HepG2 (cell line): Measurements from ENCODE around the gene SLC19A1. TPM values are rescaled to one million over a fixed set of nuclear protein-coding genes. Genes with fewer than 3 reads are reported as not detected.

Source experiments
- ATAC-seq: fragments of 200-7000 bp; cut with Tn5 transposase; 3 replicates; pipeline ENCODE4 v1.9.1; 2020; ENCODE audit warnings: mild to moderate bottlenecking, moderate library complexity
- BruUV-seq: library from RNA; stranded (reverse); fragments of 400-500 nt; replicated peaks from 2 replicates; lab custom pipeline; 2021; lab: Mats Ljungman, UMichigan
- CTCF ChIA-PET: fragments of 300-600 bp; formaldehyde crosslinking; extraction: SDS; loops from one replicate; lab custom pipeline; 2021; ENCODE audit warnings: low total read pairs, inconsistent platforms, low intra/inter-chr PET ratio; lab: Yijun Ruan, JAX
- POLR2A ChIA-PET: fragments of 350-600 bp; sonication (Branson Sonifier 250); formaldehyde crosslinking; loops from one replicate; lab custom pipeline; 2020; ENCODE audit warnings: antibody characterized with exemption, inconsistent platforms; lab: Yijun Ruan, JAX
- DNase-seq: peaks from one replicate; pipeline ENCODE4 v3.0.0-alpha.2; 2015; ENCODE audit warnings: low spot score
- FAIRE-seq: peaks from 3 replicates; lab custom pipeline; 2011; peaks lifted over from hg19 to GRCh38; lab: Jason Lieb, UNC
- H2AFZ ChIP-seq: one replicate; pipeline ENCODE4 v1.6.1; 2011; ENCODE audit warnings: low read length, inconsistent platforms
- H3K27ac ChIP-seq: fragments of 300-600 bp; 3 replicates; pipeline ENCODE4 v1.8.0; 2011; ENCODE audit warnings: mixed run types, mild to moderate bottlenecking, mixed read lengths, low read length, inconsistent platforms; ENCODE audit not compliant: insufficient read depth; ENCODE audit errors: extremely low read length
- H3K27me3 ChIP-seq, 2 experiments: fragments of 200-600 bp in 1 of 2; 2 replicates in 1 of 2; 3 replicates in 1 of 2; pipeline versions ENCODE4 v1.6.0 to v1.8.0; 2011; ENCODE audit warnings: low read length in 2 of 2, mild to moderate bottlenecking in 2 of 2, moderate library complexity in 2 of 2, inconsistent platforms in 1 of 2; ENCODE audit not compliant: insufficient read depth in 2 of 2, control insufficient read depth in 1 of 2
- H3K36me3 ChIP-seq, 2 experiments: fragments of 200-600 bp in 1 of 2; replicated peaks in 1 of 2; 2 replicates in 1 of 2; 3 replicates in 1 of 2; pipeline versions ENCODE4 v1.5.1 to v1.8.0; 2011; ENCODE audit warnings: low read length in 2 of 2, inconsistent platforms in 1 of 2; ENCODE audit not compliant: insufficient read depth in 2 of 2, control insufficient read depth in 1 of 2
- H3K4me1 ChIP-seq: 2 replicates; pipeline ENCODE4 v1.5.1; 2012; ENCODE audit warnings: low read length, inconsistent platforms; ENCODE audit not compliant: insufficient read depth
- H3K4me2 ChIP-seq: 2 replicates; pipeline ENCODE4 v1.6.0; 2011; ENCODE audit warnings: low read depth, low read length, inconsistent platforms
- H3K4me3 ChIP-seq, 3 experiments: fragments of 200-600 bp in 1 of 3; sonication (generic), shearing (Covaris generic) in 1 of 3; replicated peaks in 1 of 3; 2 replicates each; pipeline ENCODE4 v1.5.1; 2011 to 2016; ENCODE audit warnings: low read length in 3 of 3, inconsistent platforms in 2 of 3, low read depth in 2 of 3, mild to moderate bottlenecking in 2 of 3, control low read depth in 1 of 3, mixed read lengths in 1 of 3; ENCODE audit not compliant: insufficient read depth in 1 of 3
- H3K79me2 ChIP-seq: one replicate; pipeline ENCODE4 v1.6.1; 2011; ENCODE audit warnings: low read length, inconsistent platforms; ENCODE audit not compliant: insufficient read depth
- H3K9ac ChIP-seq: 2 replicates; pipeline ENCODE4 v1.6.0; 2011; ENCODE audit warnings: mild to moderate bottlenecking, low read depth, low read length, inconsistent platforms; ENCODE audit not compliant: insufficient read depth
- H3K9me3 ChIP-seq: 2 replicates; pipeline ENCODE4 v1.5.1; 2012; ENCODE audit warnings: mild to moderate bottlenecking, low read length
- H4K20me1 ChIP-seq: 2 replicates; pipeline ENCODE4 v1.6.0; 2011; ENCODE audit warnings: inconsistent platforms, mild to moderate bottlenecking, low read length, moderate library complexity; ENCODE audit not compliant: insufficient read depth
- DNMT3B ChIP-seq: conservative IDR thresholded peaks from 2 replicates; pipeline ENCODE4 v1.6.1; 2016; ENCODE audit warnings: missing biosample characterization, control low read depth
- FOSL2 ChIP-seq: sonication (generic); formaldehyde crosslinking; IDR thresholded peaks from 2 replicates; pipeline ENCODE4 v1.4.0; 2020; ENCODE audit warnings: missing genetic modification reagents
- FOXO1 ChIP-seq: sonication (generic); formaldehyde crosslinking; IDR thresholded peaks from 2 replicates; pipeline ENCODE4 v1.4.0; 2020; ENCODE audit warnings: missing genetic modification reagents
- GATAD1 ChIP-seq: IDR thresholded peaks from 2 replicates; pipeline ENCODE4 v1.6.1; 2016; ENCODE audit warnings: missing genetic modification reagents, missing compliant biosample characterization
- JUNB ChIP-seq: sonication (generic); formaldehyde crosslinking; IDR thresholded peaks from 2 replicates; pipeline ENCODE4 v1.8.0; 2022; ENCODE audit warnings: missing genetic modification reagents, mild to moderate bottlenecking, borderline replicate concordance
- LCORL ChIP-seq, 2 experiments: fragments of 450-650 bp in 1 of 2; sonication (generic) in 1 of 2; formaldehyde crosslinking in 1 of 2; IDR thresholded peaks; 2 replicates each; pipeline versions ENCODE4 v1.5.0 to v1.6.1; 2017 to 2020; ENCODE audit warnings: antibody characterized with exemption in 1 of 2, missing genetic modification reagents in 1 of 2
- MAFG ChIP-seq: sonication (generic); formaldehyde crosslinking; IDR thresholded peaks from 2 replicates; pipeline ENCODE4 v1.5.1; 2020; ENCODE audit warnings: mild to moderate bottlenecking, missing genetic modification reagents
- NR2F2 ChIP-seq: IDR thresholded peaks from 2 replicates; pipeline ENCODE4 v1.6.1; 2012; ENCODE audit warnings: low read depth, inconsistent platforms, borderline replicate concordance
- RBM39 ChIP-seq: fragments of 200-400 bp; formaldehyde crosslinking; IDR thresholded peaks from one replicate; pipeline ENCODE4 v1.6.1; 2018; ENCODE audit warnings: antibody characterized with exemption, mild to moderate bottlenecking, low read depth, low read length; ENCODE audit not compliant: poor library complexity, severe bottlenecking
- TRIM24 ChIP-seq: sonication (generic); formaldehyde crosslinking; IDR thresholded peaks from 2 replicates; pipeline ENCODE4 v1.8.0; 2022; ENCODE audit warnings: mild to moderate bottlenecking, missing genetic modification reagents
- ZFP37 ChIP-seq: sonication (generic); formaldehyde crosslinking; IDR thresholded peaks from 2 replicates; pipeline ENCODE4 v1.4.0; 2020; ENCODE audit warnings: missing genetic modification reagents, borderline replicate concordance
- ZNF317 ChIP-seq: sonication (generic); formaldehyde crosslinking; IDR thresholded peaks from 2 replicates; pipeline ENCODE4 v1.5.0; 2020; ENCODE audit warnings: mild to moderate bottlenecking, missing genetic modification reagents
- ZNF549 ChIP-seq: sonication (generic); formaldehyde crosslinking; IDR thresholded peaks from 2 replicates; pipeline ENCODE4 v1.5.0; 2020; ENCODE audit warnings: missing genetic modification reagents
- WGBS: methylation state at CpG from one replicate; pipeline ENCODE4 v1.1.6; 2017; ENCODE audit warnings: low lambda C conversion rate; 5-methylcytosine and 5-hydroxymethylcytosine counted together
- in situ Hi-C: cut with HindIII; loops from 2 replicates; pipeline ENCODE4 v1.10.0; 2017; ENCODE audit warnings: low pct_unique_long_range_greater_than_20kb; ENCODE audit not compliant: extremely low pct_ligation_motif_present
- intact Hi-C: fragments of 100-400 bp; cut with micrococcal nuclease; formaldehyde crosslinking; loops from one replicate; pipeline ENCODE4 v1.10.0; 2022; ENCODE audit not compliant: unreplicated experiment
- polyA plus RNA-seq, 8 experiments: library from polyadenylated mRNA; depleted of rRNA in 3 of 8; stranded (reverse) in 7 of 8; unstranded in 1 of 8; fragments of >200 nt; fragmentation: Illumina TruSeq in 4 of 8; extraction: Trizol in 4 of 8; gene quantifications; 2 replicates each; pipeline versions ENCODE4 v1.2.1 to v1.2.3, GENCODE V29; 2011 to 2016; ENCODE audit warnings: low read depth in 4 of 8, missing spikeins in 1 of 8, mixed read lengths in 1 of 8; ENCODE audit not compliant: insufficient read depth in 1 of 8
- total RNA-seq, 5 experiments: library from RNA; depleted of rRNA; stranded (reverse); fragments of >200 nt; fragmentation: Illumina TruSeq; extraction: Trizol; gene quantifications; 2 replicates each; pipeline ENCODE4 v1.2.3, GENCODE V29; 2016; ENCODE audit warnings: low read depth in 1 of 5
- TF ChIP-seq, protein P1 (sequence below): IDR thresholded peaks from 2 replicates; pipeline ENCODE4 v1.6.1; 2012; ENCODE audit warnings: inconsistent platforms
- TF ChIP-seq, protein P2 (sequence below): sonication (generic); formaldehyde crosslinking; IDR thresholded peaks from 2 replicates; pipeline ENCODE4 v1.4.0; 2020; ENCODE audit warnings: missing genetic modification reagents

Gene SLC19A1
- total and polyA plus RNA-seq, 2 of the 13 experiments (the other 11 are each of a cell fraction or from before 2014, with no cell fraction given): 21.8 to 23.0 TPM

DNA sequence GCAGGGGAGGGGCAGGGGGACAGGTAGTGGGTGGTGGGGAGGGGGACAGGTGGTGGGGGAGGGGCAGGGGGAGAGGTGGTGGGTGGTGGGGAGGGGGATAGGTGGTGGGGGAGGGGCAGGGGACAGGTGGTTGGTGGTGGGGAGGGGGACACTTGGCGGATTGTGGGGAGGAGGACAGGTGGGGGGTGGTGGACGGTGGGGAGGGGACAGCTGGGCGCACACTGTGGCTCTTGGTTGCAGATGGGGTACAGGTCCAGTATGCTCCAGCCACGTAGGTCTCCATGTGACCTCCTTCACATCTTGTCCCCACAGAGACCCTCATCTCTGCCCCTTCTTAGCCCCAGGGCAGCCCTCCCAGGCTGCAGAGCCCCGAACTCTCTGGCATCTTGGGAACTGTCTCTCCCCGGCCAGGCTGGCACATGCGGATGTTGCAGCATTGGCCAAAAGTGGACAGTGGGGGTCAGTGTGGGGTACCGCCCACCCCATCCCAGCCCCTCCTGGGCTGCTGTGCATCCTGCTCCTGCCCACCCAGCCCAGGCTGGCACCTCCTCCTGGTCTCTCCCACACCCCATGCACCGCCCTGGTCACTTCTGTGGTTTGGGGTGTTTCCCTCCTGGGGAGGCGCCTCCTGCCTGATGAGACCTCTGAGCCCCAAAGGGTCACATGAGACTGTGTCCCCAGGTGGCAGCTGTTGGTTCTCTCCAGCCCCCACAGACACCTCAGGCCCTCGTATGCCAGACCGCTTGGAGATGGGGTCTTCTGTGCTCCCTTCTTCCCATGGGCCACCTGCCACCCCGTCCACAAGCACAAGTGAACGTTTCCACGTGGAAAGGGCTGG, 7.6 kb upstream of the SLC19A1 start:
- BruUV-seq: no TSS peak
- H3K27me3 ChIP-seq: peaks cover 8 to 53% of the 10 kb centered on the region in 2 experiments
- no peak for TF ChIP-seq ZNF549
- 57% methylated on average over 11 of the region's 15 CpGs for WGBS
- ChIA-PET CTCF (no interaction called here), POLR2A (no interaction called here)
- DNase-seq (no peak), ATAC-seq (no peak), FAIRE-seq (no peak)
- in situ Hi-C loops (no loop called here), intact Hi-C loops (no loop called here)
- no peaks in the 10 kb centered on the region for H3K36me3 ChIP-seq
- no peaks in the 10 kb centered on the region for H3K9me3 ChIP-seq
- H3K4me2 ChIP-seq: no peak overlapping the region; the same call in 1 of the 2 replicates
- H3K9ac ChIP-seq: no peak overlapping the region
- no peak overlapping the region for H3K27ac ChIP-seq
- H4K20me1 ChIP-seq: no peaks in the 10 kb centered on the region
- no peak overlapping the region for H2AFZ ChIP-seq
- H3K4me3 ChIP-seq: no peak overlapping the region
- peaks cover 49% of the 10 kb centered on the region for H3K4me1 ChIP-seq
- H3K79me2 ChIP-seq: no peaks in the 10 kb centered on the region

DNA sequence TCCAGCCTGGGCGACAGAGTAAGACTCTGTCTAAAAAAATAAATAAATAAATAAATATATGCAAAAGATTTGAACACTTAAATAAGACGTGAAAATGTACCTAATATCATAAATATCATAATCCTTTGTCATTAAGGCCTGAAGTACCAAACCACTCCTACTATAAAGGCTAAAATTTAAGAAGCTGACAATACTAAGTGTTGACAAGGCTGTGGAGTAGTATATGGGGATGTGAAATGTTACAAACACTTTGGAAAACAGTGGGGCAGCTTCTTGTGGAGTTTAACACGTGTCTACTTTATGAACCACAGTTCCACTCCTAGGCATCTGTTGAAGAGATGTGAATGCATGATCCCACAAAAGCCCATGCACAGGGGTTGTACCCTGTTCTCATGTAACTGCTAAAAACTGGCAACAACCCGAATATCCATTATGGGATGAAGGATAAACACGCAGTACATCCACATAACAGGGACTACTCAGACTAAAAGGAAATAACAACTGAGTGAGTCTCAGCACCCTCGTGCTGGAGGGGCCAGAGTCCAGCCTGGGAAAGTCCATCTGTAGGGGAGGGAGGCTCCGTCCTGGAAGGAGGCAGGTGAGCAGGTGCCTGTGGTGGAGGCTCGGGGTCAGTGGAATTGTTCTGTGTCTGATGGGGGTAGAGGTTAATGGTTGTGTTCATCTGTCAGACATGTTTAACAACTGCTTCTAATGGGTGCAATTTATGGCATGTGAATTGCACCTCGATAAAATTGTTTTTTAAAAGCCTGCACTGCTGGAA, 6.7 kb upstream of the SLC19A1 start:
- Histone ChIP-seq H3K4me1 (peaks cover 54% of the 10 kb centered on the region), H4K20me1 (no peaks in the 10 kb centered on the region), H3K27ac (no peak overlapping the region), H3K4me2 (peak overlapping the region; percentile 34), H3K9ac (no peak overlapping the region), H3K4me3 (no peak overlapping the region), H3K79me2 (no peaks in the 10 kb centered on the region), H3K9me3 (no peaks in the 10 kb centered on the region), H3K27me3 (peaks cover 8 to 60% of the 10 kb centered on the region in 2 experiments), H3K36me3 (no peaks in the 10 kb centered on the region), H2AFZ (no peak overlapping the region)
- 24% methylated on average over 9 of the region's 9 CpGs for WGBS
- DNase-seq (no peak), ATAC-seq (peak; percentile 12; the same call in 1 of the 3 replicates), FAIRE-seq (no peak)
- ChIA-PET CTCF (interaction anchor here (1.2 kb wide), 1 partner anchor 48 kb away, joined by 3 read pairs; no protein-coding TSS in a partner anchor), POLR2A (interaction anchor here (1.9 kb wide), 1 partner anchor 24 kb away, joined by 5 read pairs; no protein-coding TSS in a partner anchor)
- in situ Hi-C loops (no loop called here), intact Hi-C loops (no loop called here)
- no TSS peak for BruUV-seq
- TF ChIP-seq ZFP37 (CRISPR knock-in tag): no peak
- TF ChIP-seq GATAD1: no peak
- no peak for TF ChIP-seq TRIM24
- no peak for TF ChIP-seq ZNF317
- TF ChIP-seq NR2F2: no peak
- TF ChIP-seq RBM39: no peak
- TF ChIP-seq, protein P1, sequence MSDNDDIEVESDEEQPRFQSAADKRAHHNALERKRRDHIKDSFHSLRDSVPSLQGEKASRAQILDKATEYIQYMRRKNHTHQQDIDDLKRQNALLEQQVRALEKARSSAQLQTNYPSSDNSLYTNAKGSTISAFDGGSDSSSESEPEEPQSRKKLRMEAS: peak; percentile 67
- no peak for TF ChIP-seq JUNB (CRISPR knock-in tag)
- no peak; the same call in 1 of the 2 replicates for TF ChIP-seq FOXO1 (CRISPR knock-in tag)
- no peak for TF ChIP-seq MAFG
- peak; percentile 56 for TF ChIP-seq FOSL2 (CRISPR knock-in tag)
- no peak for TF ChIP-seq LCORL (IDR thresholded peaks at IDR 0.05)
- TF ChIP-seq LCORL (CRISPR knock-in tag; IDR thresholded peaks at IDR 0.05): peak; percentile 55; the same call in 1 of the 2 replicates
- no peak for TF ChIP-seq DNMT3B (CRISPR knock-in tag)
- TF ChIP-seq, protein P2, sequence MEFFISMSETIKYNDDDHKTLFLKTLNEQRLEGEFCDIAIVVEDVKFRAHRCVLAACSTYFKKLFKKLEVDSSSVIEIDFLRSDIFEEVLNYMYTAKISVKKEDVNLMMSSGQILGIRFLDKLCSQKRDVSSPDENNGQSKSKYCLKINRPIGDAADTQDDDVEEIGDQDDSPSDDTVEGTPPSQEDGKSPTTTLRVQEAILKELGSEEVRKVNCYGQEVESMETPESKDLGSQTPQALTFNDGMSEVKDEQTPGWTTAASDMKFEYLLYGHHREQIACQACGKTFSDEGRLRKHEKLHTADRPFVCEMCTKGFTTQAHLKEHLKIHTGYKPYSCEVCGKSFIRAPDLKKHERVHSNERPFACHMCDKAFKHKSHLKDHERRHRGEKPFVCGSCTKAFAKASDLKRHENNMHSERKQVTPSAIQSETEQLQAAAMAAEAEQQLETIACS (CRISPR knock-in tag): no peak
